Limb (tissue), 2 donors: ENCODE data around the gene PTPN1.

ENCODE experiments used
- DNase-seq, 2 donors: peaks; one replicate each; pipeline ENCODE4 v3.0.0-alpha.2; 2016; ENCODE audit errors: extremely low spot score in 2 of 2

Gene PTPN1

GRCh38 chr20:50575865-50576720, 65.9 kb downstream of the PTPN1 start:
- DNase-seq = peak; percentile 47 to 74

- no peak for DNase-seq
Observed at GRCh38 chr20:50577175-50578018, 67.2 kb downstream of the PTPN1 start.

GRCh38 chr20:50578061-50578777, 68.0 kb downstream of the PTPN1 start:
- DNase-seq = no peak

- no peak for DNase-seq
Observed at GRCh38 chr20:50578778-50579165, 68.6 kb downstream of the PTPN1 start.

GRCh38 chr20:50579511-50579910, 69.3 kb downstream of the PTPN1 start:
- no peak for DNase-seq

- DNase-seq = peak; percentile 37 to 79
Observed at GRCh38 chr20:50580016-50580747, 70.0 kb downstream of the PTPN1 start.

GRCh38 chr20:50580842-50581544, 70.8 kb downstream of the PTPN1 start:
- no peak for DNase-seq

- no peak for DNase-seq
Observed at GRCh38 chr20:50582092-50582491, 71.9 kb downstream of the PTPN1 start.

GRCh38 chr20:50582591-50583234, 72.5 kb downstream of the PTPN1 start:
- no peak for DNase-seq

- DNase-seq = no peak
Observed at GRCh38 chr20:50583442-50584150, 73.4 kb downstream of the PTPN1 start.

GRCh38 chr20:50584687-50585086, 74.5 kb downstream of the PTPN1 start:
- DNase-seq = no peak

- no peak for DNase-seq
Observed at GRCh38 chr20:50585214-50585613, 75.0 kb downstream of the PTPN1 start.

GRCh38 chr20:50585678-50586077, 75.5 kb downstream of the PTPN1 start:
- DNase-seq = no peak

GRCh38 chr20:50586531-50587232, 76.5 kb downstream of the PTPN1 start:
- DNase-seq = no peak

- DNase-seq = no peak
Observed at GRCh38 chr20:50587291-50587961, 77.2 kb downstream of the PTPN1 start.

GRCh38 chr20:50588034-50588736, 78.0 kb downstream of the PTPN1 start:
- DNase-seq = peak; percentile 6 to 74

- DNase-seq = no peak
Observed at GRCh38 chr20:50589548-50590347, 79.6 kb downstream of the PTPN1 start.
